GM19452 (cell line): ENCODE results near the gene UVRAG.
A peak's percentile ranks its signal among the peaks of the same experiment; 100 is the strongest.

Experiments used
- ATAC-seq: cut with Tn5 transposase; IDR thresholded peaks from one replicate; pipeline ENCODE4 v1.9.1; 2021; ENCODE audit not compliant: unreplicated experiment

The UVRAG gene

GRCh38 chr11:75814677-75815344 is at the start of gene UVRAG:
Gene UVRAG (plus strand): TSS chr11:75815210. CDS start chr11:75815408, 198 bp downstream.
- ATAC-seq: peak; percentile 77

- no peak for ATAC-seq
Observed at GRCh38 chr11:75766443-75767227, 48.4 kb upstream of the UVRAG start.

- ATAC-seq: no peak
Observed at GRCh38 chr11:75767228-75767572, 47.8 kb upstream of the UVRAG start.

GRCh38 chr11:75767793-75768111 is 47.3 kb upstream of the UVRAG start:
- no peak for ATAC-seq

GRCh38 chr11:75768112-75768908 is 46.7 kb upstream of the UVRAG start, which contains the start of gene DGAT2:
Gene DGAT2 (plus strand): TSS chr11:75768778. CDS start chr11:75768992, 214 bp downstream.
- ATAC-seq: peak; percentile 76

GRCh38 chr11:75768909-75769771 is 45.9 kb upstream of the UVRAG start:
- peak; percentile 4 for ATAC-seq

GRCh38 chr11:75770102-75770501 is 44.9 kb upstream of the UVRAG start:
- no peak for ATAC-seq

GRCh38 chr11:75771646-75772410 is 43.2 kb upstream of the UVRAG start:
- no peak for ATAC-seq

GRCh38 chr11:75773595-75774353 is 41.2 kb upstream of the UVRAG start:
- ATAC-seq: peak; percentile 78

- no peak for ATAC-seq
Observed at GRCh38 chr11:75775056-75775455, 40.0 kb upstream of the UVRAG start.

- ATAC-seq: no peak
Observed at GRCh38 chr11:75776546-75776945, 38.5 kb upstream of the UVRAG start.

- no peak for ATAC-seq
Observed at GRCh38 chr11:75777461-75778110, 37.4 kb upstream of the UVRAG start.

GRCh38 chr11:75778962-75779361 is 36.0 kb upstream of the UVRAG start:
- ATAC-seq: no peak

GRCh38 chr11:75779960-75780359 is 35.0 kb upstream of the UVRAG start:
- ATAC-seq: no peak

GRCh38 chr11:75780888-75781287 is 34.1 kb upstream of the UVRAG start:
- ATAC-seq: no peak

GRCh38 chr11:75781296-75781695 is 33.7 kb upstream of the UVRAG start:
- ATAC-seq: no peak

GRCh38 chr11:75781831-75782230 is 33.2 kb upstream of the UVRAG start:
- no peak for ATAC-seq

- no peak for ATAC-seq
Observed at GRCh38 chr11:75782540-75783263, 32.3 kb upstream of the UVRAG start.
